GM21360 (cell line): ENCODE results near the gene PHLDB2.
"Not testable (repeated sequence)": the region's sequence is repeated elsewhere in the genome, so short reads cannot be mapped to it uniquely, and the experiment has no call there.

Source experiments
- ATAC-seq: cut with Tn5 transposase; IDR thresholded peaks from one replicate; pipeline ENCODE4 v1.9.1; 2021; ENCODE audit warnings: mild to moderate bottlenecking, moderate library complexity; ENCODE audit not compliant: unreplicated experiment

Gene PHLDB2

DNA sequence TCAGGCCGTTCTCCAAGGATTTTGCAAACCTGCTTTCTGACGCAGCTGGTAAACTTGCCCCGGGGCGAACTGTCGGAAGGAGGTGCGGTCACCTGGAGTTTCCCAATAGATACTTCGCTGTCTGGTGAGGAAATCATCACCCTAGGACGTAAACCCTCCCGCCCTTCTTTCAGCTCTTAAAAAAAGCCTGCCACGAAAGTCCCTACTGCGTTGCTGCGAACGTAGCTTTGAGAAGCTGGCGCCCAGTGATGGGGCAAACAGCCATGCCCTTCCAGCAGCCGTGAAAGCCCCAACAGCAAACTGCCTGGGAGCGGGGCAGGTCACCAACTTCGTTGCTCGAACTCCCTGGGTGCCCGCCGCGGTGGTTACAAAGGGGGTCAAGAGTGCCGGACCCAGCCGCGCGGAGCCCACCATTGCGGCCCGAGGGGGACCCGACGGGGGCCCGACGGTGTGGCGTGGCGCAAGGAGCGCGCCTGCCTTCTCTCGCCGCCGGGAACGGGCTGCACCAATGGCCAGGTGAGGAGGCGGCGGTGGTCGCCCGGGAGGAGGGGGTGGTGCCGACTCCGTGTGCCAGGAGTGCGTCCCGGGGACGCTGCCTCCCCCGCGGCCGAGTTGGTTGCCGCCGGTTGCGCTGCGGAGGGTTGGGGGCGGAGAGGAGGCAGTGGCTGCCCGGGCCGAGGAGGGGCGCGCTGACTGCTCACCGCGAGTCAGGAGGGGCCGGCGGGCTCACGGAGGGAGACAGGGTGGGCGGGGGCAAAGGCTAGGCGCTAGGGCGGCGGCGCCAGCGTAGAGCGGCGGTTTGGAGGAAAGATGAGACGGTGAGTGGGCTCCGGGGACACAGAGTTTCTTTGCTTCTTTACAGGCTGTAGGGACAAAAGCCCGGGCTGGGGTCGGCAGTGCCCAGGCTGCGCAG is at the start of gene PHLDB2:
Gene PHLDB2 (plus strand): TSS at position 205 of the 913 bp plus-strand sequence. CDS start 24,813 bp downstream, outside the sequence.
- ATAC-seq: no peak

DNA sequence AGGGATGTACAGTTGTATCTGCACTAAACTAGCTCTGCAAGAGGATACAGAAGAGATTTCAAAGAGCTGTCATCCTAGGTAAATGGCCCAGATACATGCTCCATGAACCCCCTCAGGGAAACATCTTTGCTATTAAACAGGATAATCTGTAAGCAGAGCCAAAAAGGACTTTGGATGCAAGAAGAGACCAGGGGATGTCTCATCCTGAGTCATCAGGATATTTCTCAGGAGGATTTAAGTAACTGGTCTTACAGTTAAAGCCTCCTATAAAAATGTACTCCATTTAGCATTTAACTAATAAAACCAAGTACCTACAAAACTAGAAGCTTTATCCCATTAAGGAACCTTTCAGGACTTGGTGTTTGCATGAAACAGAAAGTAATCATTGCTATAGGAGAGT is 48.2 kb upstream of the PHLDB2 start:
- ATAC-seq: no peak

GRCh38 chr3:111811811-111812210 is 47.3 kb upstream of the PHLDB2 start:
- no peak for ATAC-seq

- no peak for ATAC-seq
Observed at GRCh38 chr3:111812701-111813100, 46.4 kb upstream of the PHLDB2 start.

- ATAC-seq: no peak
Observed at GRCh38 chr3:111813441-111813840, 45.6 kb upstream of the PHLDB2 start.

DNA sequence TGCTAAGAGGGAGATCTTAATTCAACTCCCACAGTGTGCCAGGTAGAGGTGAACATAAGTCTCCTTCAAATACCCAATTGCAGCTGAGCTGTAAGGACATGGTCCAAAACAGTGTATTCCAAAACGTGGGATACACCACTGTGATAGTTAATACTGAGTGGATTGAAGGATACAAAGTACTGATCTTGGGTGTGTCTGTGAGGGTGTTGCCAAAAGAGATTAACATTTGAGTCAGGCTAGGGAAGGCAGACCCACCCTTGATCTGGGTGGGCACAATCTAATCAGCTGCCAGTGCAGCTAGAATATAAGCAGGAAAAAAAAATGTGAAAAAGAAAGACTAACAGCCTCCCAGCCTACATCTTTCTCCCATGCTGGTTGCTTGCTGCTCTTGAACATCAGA is 45.1 kb upstream of the PHLDB2 start:
- no peak for ATAC-seq

GRCh38 chr3:111816771-111817170 is 42.3 kb upstream of the PHLDB2 start:
- not testable (repeated sequence) for ATAC-seq

GRCh38 chr3:111819927-111820326 is 39.1 kb upstream of the PHLDB2 start:
- ATAC-seq: no peak

DNA sequence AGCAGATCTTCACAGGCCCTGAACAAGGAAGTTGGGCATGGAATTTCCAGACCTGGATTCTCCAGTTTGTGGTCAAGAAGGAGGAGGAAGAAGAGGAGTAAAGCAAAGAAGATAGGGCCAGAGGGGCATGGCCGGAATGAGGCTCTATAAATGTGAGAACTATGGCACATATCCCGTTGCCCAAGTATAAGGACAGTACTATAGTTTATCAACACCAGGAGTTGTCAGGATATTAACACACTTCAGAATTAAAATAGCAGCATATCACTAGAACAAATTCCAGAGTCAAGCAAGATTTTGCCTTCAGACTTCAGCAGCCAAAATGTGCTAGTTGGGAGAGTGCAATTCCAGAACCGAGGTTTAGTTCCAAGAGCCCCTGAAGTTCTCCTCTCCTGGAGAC is 38.4 kb upstream of the PHLDB2 start:
- no peak for ATAC-seq

DNA sequence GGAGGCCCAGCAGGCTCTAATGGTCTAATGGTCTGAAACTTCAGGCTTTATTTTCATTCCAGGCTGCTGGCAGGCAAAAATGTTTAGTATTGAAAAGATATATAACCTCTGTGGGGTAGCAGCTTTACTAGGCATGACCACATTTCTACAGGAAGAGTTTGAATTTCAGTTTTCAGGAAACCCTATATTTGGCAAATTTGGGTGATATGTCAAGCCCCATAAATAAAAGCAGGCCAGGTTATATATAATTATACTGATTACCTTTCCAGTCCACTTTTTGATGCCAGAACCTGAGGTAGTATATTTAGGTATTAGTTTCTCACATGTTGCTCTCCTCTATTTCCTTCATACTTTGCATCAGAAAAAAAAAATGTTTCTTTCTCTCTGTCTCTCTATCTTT is 37.2 kb upstream of the PHLDB2 start:
- ATAC-seq: no peak

GRCh38 chr3:111822804-111823203 is 36.3 kb upstream of the PHLDB2 start:
- no peak for ATAC-seq

- ATAC-seq: no peak
Observed at GRCh38 chr3:111823341-111823855, 35.7 kb upstream of the PHLDB2 start.

- ATAC-seq: no peak
Observed at GRCh38 chr3:111824351-111824750, 34.7 kb upstream of the PHLDB2 start.

DNA sequence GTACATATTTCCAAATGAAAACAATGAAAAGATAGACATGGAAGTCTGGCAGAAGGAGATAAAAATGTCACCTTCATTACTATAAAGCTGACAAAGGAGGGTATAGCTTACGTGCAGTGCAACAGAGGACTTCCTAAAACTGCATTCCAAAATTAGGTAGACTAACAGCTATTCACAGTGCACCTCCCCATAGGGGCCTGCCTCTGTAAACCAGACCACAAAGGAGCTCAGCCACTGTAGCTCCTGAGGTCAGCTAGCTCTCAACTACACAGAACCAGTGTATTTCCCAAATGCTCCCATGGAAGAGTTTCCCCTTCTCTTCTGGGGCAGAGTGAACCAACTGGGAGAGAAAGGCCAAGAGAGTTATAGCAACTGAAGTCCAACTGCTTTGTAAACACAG is 31.2 kb upstream of the PHLDB2 start:
- ATAC-seq: no peak

DNA sequence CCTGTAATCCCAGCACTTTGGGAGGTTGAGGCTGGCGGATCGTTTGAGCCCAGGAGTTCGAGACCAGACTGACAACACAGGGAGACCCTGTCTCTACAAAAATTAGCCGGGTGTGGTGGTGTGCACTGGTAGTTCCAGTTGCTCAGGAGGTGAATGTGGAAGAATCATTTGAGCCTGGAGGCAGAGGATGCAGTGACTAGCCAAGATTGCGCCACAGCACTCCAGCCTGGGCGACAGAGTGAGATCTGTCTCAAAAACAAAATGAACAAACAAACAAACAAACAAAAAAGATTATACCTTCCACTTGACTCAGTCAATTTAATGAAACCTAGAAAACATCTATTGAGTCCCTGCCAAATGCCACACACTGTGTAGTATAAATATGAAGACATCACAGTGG is 30.5 kb upstream of the PHLDB2 start:
- no peak for ATAC-seq

- ATAC-seq: no peak
Observed at GRCh38 chr3:111829023-111829422, 30.0 kb upstream of the PHLDB2 start.

DNA sequence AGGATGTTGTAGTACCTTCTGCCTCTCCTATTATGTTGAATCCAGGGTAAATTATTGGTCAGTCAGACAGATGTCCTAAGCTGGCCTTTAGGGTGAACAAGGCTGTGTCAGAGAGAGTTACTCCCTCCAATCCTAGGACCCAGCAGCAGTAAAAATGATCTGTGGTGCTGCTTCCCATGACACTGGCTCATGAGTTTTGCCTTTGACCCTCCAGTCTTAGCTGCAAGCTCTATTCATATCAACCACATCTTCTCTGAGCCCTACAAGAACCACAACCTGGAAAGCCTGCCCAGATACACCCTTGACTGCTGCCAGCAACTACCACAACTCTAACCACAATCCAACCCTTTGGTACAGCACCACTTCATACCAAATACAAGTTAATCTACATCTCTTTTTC is 27.2 kb upstream of the PHLDB2 start:
- ATAC-seq: no peak

- no peak for ATAC-seq
Observed at GRCh38 chr3:111837112-111837511, 22.0 kb upstream of the PHLDB2 start.

DNA sequence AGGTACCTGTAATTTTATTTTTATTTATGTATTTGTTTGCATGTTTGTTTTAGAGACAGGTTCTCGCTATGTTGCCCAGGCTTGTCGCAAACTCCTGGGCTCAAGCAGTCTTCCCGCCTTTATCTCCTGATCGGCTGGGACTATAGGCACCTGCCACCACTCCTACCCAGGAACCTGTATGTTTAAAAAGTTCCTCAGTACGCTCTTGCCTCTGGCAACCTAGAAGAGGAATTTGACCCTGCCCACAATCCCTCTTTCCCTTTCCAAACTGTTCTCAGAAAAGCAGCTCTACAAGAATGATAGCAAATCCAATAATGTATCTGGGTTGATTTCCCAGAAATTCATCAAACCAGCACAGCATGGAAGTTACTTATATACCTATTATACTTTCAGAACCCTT is 20.9 kb upstream of the PHLDB2 start:
- no peak for ATAC-seq

DNA sequence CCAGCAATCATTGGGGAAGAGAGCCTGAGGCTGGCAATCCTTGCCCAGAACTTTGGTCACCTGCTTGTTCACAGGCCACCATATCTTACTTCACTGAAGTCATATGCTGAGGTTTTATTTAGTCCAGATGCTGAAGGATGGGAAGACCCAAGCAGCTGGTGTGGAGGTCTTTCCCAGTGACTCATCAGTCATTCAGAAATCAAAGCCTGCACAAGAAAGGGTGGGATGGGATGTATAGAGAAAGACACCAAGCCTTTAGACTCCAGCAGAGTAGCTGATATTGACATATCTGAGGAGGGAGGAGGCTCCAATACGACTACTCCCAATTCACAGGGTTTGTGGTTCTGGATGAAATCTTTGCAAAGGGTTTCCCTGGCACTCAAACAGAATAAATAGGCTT is 13.0 kb upstream of the PHLDB2 start:
- ATAC-seq: no peak

GRCh38 chr3:111846717-111847116 is 12.3 kb upstream of the PHLDB2 start:
- ATAC-seq: no peak

DNA sequence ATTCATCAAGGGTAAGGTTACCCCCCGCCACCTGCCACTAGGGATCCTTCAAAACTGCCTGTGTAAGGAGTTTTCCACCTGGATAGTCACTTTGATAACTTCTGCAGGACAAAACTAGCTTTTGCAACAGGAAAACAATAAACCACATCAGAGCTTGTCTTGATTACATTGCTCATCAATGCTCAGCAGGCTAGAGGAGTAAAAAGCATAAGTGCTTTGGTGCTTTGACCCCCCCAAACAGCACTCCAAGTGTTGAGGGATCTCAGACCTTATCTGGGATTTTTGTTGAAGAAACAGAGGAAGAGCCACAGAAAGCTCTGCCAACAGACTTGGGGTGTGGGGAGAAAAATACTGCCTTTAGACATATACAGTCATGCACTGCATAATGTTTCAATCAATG is 10.8 kb upstream of the PHLDB2 start:
- ATAC-seq: no peak

DNA sequence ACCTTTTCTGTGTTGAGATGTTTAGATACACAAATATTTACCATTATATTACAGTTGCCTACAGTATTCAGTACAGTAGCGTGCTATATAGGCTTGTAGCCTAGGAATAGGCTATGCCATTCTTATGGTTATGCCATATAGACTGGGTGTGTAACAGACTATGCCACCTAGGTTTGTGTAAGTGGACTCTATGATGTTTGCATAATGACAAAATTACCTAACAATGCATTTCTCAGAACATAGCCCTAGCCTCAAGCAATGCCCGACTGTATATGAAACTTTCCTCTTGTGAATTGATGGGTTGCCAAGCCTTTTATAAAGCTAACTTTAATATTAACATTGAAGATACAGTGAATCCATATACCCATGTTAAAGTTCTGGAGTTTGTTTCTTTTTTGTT is 10.3 kb upstream of the PHLDB2 start:
- no peak for ATAC-seq
